ENCODE data around the gene NSMCE3. TPM values are rescaled to one million over a fixed set of nuclear protein-coding genes. Genes with fewer than 3 reads are reported as not detected.

The NSMCE3 gene
- total and polyA plus RNA-seq, 2 donors from 2014 or later: 6.3 to 6.5 TPM

GRCh38 chr15:29223640-29224039 lies 46.0 kb downstream of the NSMCE3 start:
- intact Hi-C loops (cut with DNase I): no loop called here
- Histone ChIP-seq H3K4me3 (ENCODE audit: low read length in 3 of 3) (no peak overlapping the region), H3K4me1 (ENCODE audit: control insufficient read depth in 2 of 3, insufficient read depth in 2 of 3, low read depth in 1 of 3, low read length in 3 of 3) (no peaks in the 10 kb centered on the region), H3K36me3 (ENCODE audit: control insufficient read depth in 2 of 3, insufficient read depth in 3 of 3, low read length in 3 of 3) (no peaks in the 10 kb centered on the region), H3K27ac (ENCODE audit: low read depth in 2 of 2, low read length in 2 of 2) (no peak overlapping the region), H3K9me3 (ENCODE audit: control insufficient read depth in 2 of 3, insufficient read depth in 1 of 3, low read length in 3 of 3) (no peaks in the 10 kb centered on the region), H3K9ac (ENCODE audit: low read length in 3 of 3) (no peak overlapping the region), H3K27me3 (ENCODE audit: control insufficient read depth, insufficient read depth, low read length) (no peaks in the 10 kb centered on the region)
- TF ChIP-seq CTCF (IDR thresholded peaks at IDR 0.05; ENCODE audit: borderline replicate concordance, extremely low read depth, insufficient read depth): no peak
- FAIRE-seq (no peak), DNase-seq (no peak)

- H3K27me3 ChIP-seq (ENCODE audit: control insufficient read depth, insufficient read depth, low read length): no peaks in the 10 kb centered on the region
- DNase-seq: no peak
- H3K36me3 ChIP-seq (ENCODE audit: control insufficient read depth in 2 of 3, insufficient read depth in 3 of 3, low read length in 3 of 3): no peaks in the 10 kb centered on the region
- H3K9ac ChIP-seq (ENCODE audit: low read length in 3 of 3): no peak overlapping the region
- TF ChIP-seq CTCF (IDR thresholded peaks at IDR 0.05; ENCODE audit: borderline replicate concordance, extremely low read depth, insufficient read depth): no peak
- no peak overlapping the region for H3K4me3 ChIP-seq (ENCODE audit: low read length in 3 of 3)
- intact Hi-C loops (cut with DNase I): no loop called here
- FAIRE-seq: no peak
- no peak overlapping the region for H3K27ac ChIP-seq (ENCODE audit: low read depth in 2 of 2, low read length in 2 of 2)
- H3K9me3 ChIP-seq (ENCODE audit: control insufficient read depth in 2 of 3, insufficient read depth in 1 of 3, low read length in 3 of 3): no peaks in the 10 kb centered on the region
- no peaks in the 10 kb centered on the region for H3K4me1 ChIP-seq (ENCODE audit: control insufficient read depth in 2 of 3, insufficient read depth in 2 of 3, low read depth in 1 of 3, low read length in 3 of 3)
Observed at GRCh38 chr15:29222129-29222853, 47.3 kb downstream of the NSMCE3 start.

GRCh38 chr15:29220852-29221251 lies 48.8 kb downstream of the NSMCE3 start:
- no peaks in the 10 kb centered on the region for H3K4me1 ChIP-seq (ENCODE audit: control insufficient read depth in 2 of 3, insufficient read depth in 2 of 3, low read depth in 1 of 3, low read length in 3 of 3)
- FAIRE-seq: no peak
- intact Hi-C loops (cut with DNase I): no loop called here

More at GRCh38 chr15:29220852-29221251, 48.8 kb downstream of the NSMCE3 start:
- no peak for TF ChIP-seq CTCF (IDR thresholded peaks at IDR 0.05; ENCODE audit: borderline replicate concordance, extremely low read depth, insufficient read depth)
- Histone ChIP-seq H3K36me3 (ENCODE audit: control insufficient read depth in 2 of 3, insufficient read depth in 3 of 3, low read length in 3 of 3) (no peaks in the 10 kb centered on the region), H3K9me3 (ENCODE audit: control insufficient read depth in 2 of 3, insufficient read depth in 1 of 3, low read length in 3 of 3) (no peaks in the 10 kb centered on the region), H3K27me3 (ENCODE audit: control insufficient read depth, insufficient read depth, low read length) (no peaks in the 10 kb centered on the region), H3K9ac (ENCODE audit: low read length in 3 of 3) (no peak overlapping the region), H3K27ac (ENCODE audit: low read depth in 2 of 2, low read length in 2 of 2) (no peak overlapping the region), H3K4me3 (ENCODE audit: low read length in 3 of 3) (no peak overlapping the region)
- DNase-seq: no peak

Measured in kidney (tissue), 14 donors.